ENCODE results near the gene ODF2L. TPM values are rescaled to one million over a fixed set of nuclear protein-coding genes. Genes with fewer than 3 reads are reported as not detected.

ODF2L gene
- total and polyA plus RNA-seq, 9 of the 15 experiments (the other 6 are each of a cell fraction or from before 2014, with no cell fraction given): 2.2 to 6.0 (median 4.7) TPM

- Histone ChIP-seq H3K27ac (ENCODE audit: extremely low read depth, low read depth, low read length) (no peak overlapping the region), H3K9me1 (ENCODE audit: control insufficient read depth, insufficient read depth, low read length) (no peaks in the 10 kb centered on the region), H3K9me3 (replicated peaks; ENCODE audit: control insufficient read depth, insufficient read depth, low read depth, low read length) (no peaks in the 10 kb centered on the region), H3K79me2 (ENCODE audit: control insufficient read depth, insufficient read depth, low read length) (no peaks in the 10 kb centered on the region), H3K9ac (ENCODE audit: insufficient read depth in 1 of 2, low read depth in 2 of 2, low read length in 2 of 2) (0 out of 4 replicates have a peak overlapping the region, but pooled peaks of 1 of the 2 experiments have one; percentile 37), H2AFZ (ENCODE audit: low read depth, low read length) (no peak overlapping the region), H4K20me1 (replicated peaks; ENCODE audit: control insufficient read depth, insufficient read depth, low read length) (no peaks in the 10 kb centered on the region), H3K4me3 (no peak overlapping the region), H3K27me3 (ENCODE audit: control insufficient read depth in 2 of 2, insufficient read depth in 2 of 2, low read length in 2 of 2) (no peaks in the 10 kb centered on the region), H3K36me3 (ENCODE audit: control insufficient read depth, insufficient read depth, low read length) (no peaks in the 10 kb centered on the region), H3K4me1 (replicated peaks in 1 of 2; ENCODE audit: control insufficient read depth in 2 of 2, insufficient read depth in 2 of 2, low read length in 2 of 2) (no peaks in the 10 kb centered on the region), H3K4me2 (ENCODE audit: insufficient read depth, low read length) (no peak overlapping the region)
- ATAC-seq (peak; percentile 63), FAIRE-seq (peak; percentile 66), DNase-seq (ENCODE audit: extremely low read depth in 1 of 4, low spot score in 3 of 4) (peak in 2 of 4 experiments; percentile 5 to 13)
- POLR2A ChIA-PET: no interaction called here
- BruUV-seq (replicated peaks): no TSS peak
- intact Hi-C loops (cut with micrococcal nuclease): loop anchor here (2.0 kb wide), 1 partner anchor 1047 kb away; no protein-coding TSS in a partner anchor
- in situ Hi-C loops (cut with MboI): no loop called here
- WGBS (ENCODE audit: insufficient coverage, low coverage, missing lambda C conversion rate): 13% methylated on average over 10 of the region's 10 CpGs
- CTCF ChIA-PET (ENCODE audit: low intra/inter-chr PET ratio): no interaction called here
- peak in 1 of 3 experiments; percentile 44; a peak in 2 of 6 replicates for TF ChIP-seq CTCF (IDR thresholded peaks at IDR 0.05 in 2 of 3, conservative IDR thresholded peaks at IDR 0.05 in 1 of 3; ENCODE audit: insufficient read depth in 2 of 3, low read depth in 1 of 3, low read length in 3 of 3)
- TF ChIP-seq CHCHD3 (CRISPR knock-in tag; IDR thresholded peaks at IDR 0.05): no peak
- TF ChIP-seq, protein P1, sequence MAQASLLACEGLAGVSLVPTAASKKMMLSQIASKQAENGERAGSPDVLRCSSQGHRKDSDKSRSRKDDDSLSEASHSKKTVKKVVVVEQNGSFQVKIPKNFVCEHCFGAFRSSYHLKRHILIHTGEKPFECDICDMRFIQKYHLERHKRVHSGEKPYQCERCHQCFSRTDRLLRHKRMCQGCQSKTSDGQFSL (CRISPR knock-in tag; IDR thresholded peaks at IDR 0.05): no peak
- TF ChIP-seq, protein P1 (tag; IDR thresholded peaks at IDR 0.05): no peak
- TF ChIP-seq RAD21 (CRISPR knock-in tag; conservative IDR thresholded peaks at IDR 0.05 in 1 of 2, IDR thresholded peaks at IDR 0.05 in 1 of 2): peak; percentile 33 to 40
- no peak for TF ChIP-seq MGA (IDR thresholded peaks at IDR 0.05)
Measured at GRCh38 chr1:86356247-86356646, 39.9 kb downstream of the ODF2L start.
